ENCODE data around the gene MON1B.

The MON1B gene

GRCh38 chr16:77214411-77215138 is 23.6 kb downstream of the MON1B start:
- no peak for ATAC-seq
- TF ChIP-seq ISL1 (CRISPR knock-in tag; IDR thresholded peaks at IDR 0.05) (no peak), GLIS3 (CRISPR knock-in tag; IDR thresholded peaks at IDR 0.05) (no peak), BACH2 (CRISPR knock-in tag; IDR thresholded peaks at IDR 0.05; ENCODE audit: borderline replicate concordance) (no peak), ZNF565 (CRISPR knock-in tag; conservative IDR thresholded peaks at IDR 0.05; ENCODE audit: low read depth) (no peak), ZNF70 (CRISPR knock-in tag; IDR thresholded peaks at IDR 0.05) (no peak), ESRRG (CRISPR knock-in tag; IDR thresholded peaks at IDR 0.05) (no peak), OSR1 (CRISPR knock-in tag; IDR thresholded peaks at IDR 0.05) (no peak), RARB (CRISPR knock-in tag; IDR thresholded peaks at IDR 0.05) (no peak), ARNTL (CRISPR knock-in tag; IDR thresholded peaks at IDR 0.05; ENCODE audit: borderline replicate concordance, low read depth) (no peak), ZC3H10 (CRISPR knock-in tag; IDR thresholded peaks at IDR 0.05) (no peak), CREB5 (CRISPR knock-in tag; IDR thresholded peaks at IDR 0.05; ENCODE audit: low read depth) (no peak), ZNF8 (CRISPR knock-in tag; IDR thresholded peaks at IDR 0.05) (no peak), ZFP3 (CRISPR knock-in tag; IDR thresholded peaks at IDR 0.05) (no peak), SNAI2 (CRISPR knock-in tag; IDR thresholded peaks at IDR 0.05) (no peak), ZFP30 (CRISPR knock-in tag; IDR thresholded peaks at IDR 0.05) (no peak)

- TF ChIP-seq ESRRG (CRISPR knock-in tag; IDR thresholded peaks at IDR 0.05): no peak
- TF ChIP-seq CSRNP3 (CRISPR knock-in tag; IDR thresholded peaks at IDR 0.05): no peak
- no peak for TF ChIP-seq ZNF8 (CRISPR knock-in tag; IDR thresholded peaks at IDR 0.05)
- no peak for TF ChIP-seq BACH2 (CRISPR knock-in tag; IDR thresholded peaks at IDR 0.05; ENCODE audit: borderline replicate concordance)
- TF ChIP-seq OSR1 (CRISPR knock-in tag; IDR thresholded peaks at IDR 0.05): no peak
- TF ChIP-seq GLIS3 (CRISPR knock-in tag; IDR thresholded peaks at IDR 0.05): no peak
- TF ChIP-seq TSHZ2 (CRISPR knock-in tag; IDR thresholded peaks at IDR 0.05): no peak
- no peak for TF ChIP-seq SNAI2 (CRISPR knock-in tag; IDR thresholded peaks at IDR 0.05)
- TF ChIP-seq ZNF70 (CRISPR knock-in tag; IDR thresholded peaks at IDR 0.05): no peak
- TF ChIP-seq PPARA (CRISPR knock-in tag; IDR thresholded peaks at IDR 0.05; ENCODE audit: borderline replicate concordance): no peak
- TF ChIP-seq PATZ1 (CRISPR knock-in tag; IDR thresholded peaks at IDR 0.05; ENCODE audit: borderline replicate concordance): no peak
- no peak for TF ChIP-seq CREB5 (CRISPR knock-in tag; IDR thresholded peaks at IDR 0.05; ENCODE audit: low read depth)
- TF ChIP-seq POU6F1 (CRISPR knock-in tag; IDR thresholded peaks at IDR 0.05; ENCODE audit: borderline replicate concordance, low read depth): no peak
- no peak for TF ChIP-seq ZNF565 (CRISPR knock-in tag; conservative IDR thresholded peaks at IDR 0.05; ENCODE audit: low read depth)
- TF ChIP-seq ISL1 (CRISPR knock-in tag; IDR thresholded peaks at IDR 0.05): no peak
- no peak for TF ChIP-seq CSDC2 (CRISPR knock-in tag; IDR thresholded peaks at IDR 0.05)
- no peak for TF ChIP-seq ZC3H10 (CRISPR knock-in tag; IDR thresholded peaks at IDR 0.05)
- TF ChIP-seq TCF4 (CRISPR knock-in tag; IDR thresholded peaks at IDR 0.05; ENCODE audit: borderline replicate concordance): no peak
- TF ChIP-seq ZFP3 (CRISPR knock-in tag; IDR thresholded peaks at IDR 0.05): no peak
- no peak for TF ChIP-seq TOX (CRISPR knock-in tag; IDR thresholded peaks at IDR 0.05; ENCODE audit: borderline replicate concordance)
- no peak for ATAC-seq
Measured at GRCh38 chr16:77219437-77219836, 28.4 kb downstream of the MON1B start.

Data from SK-N-SH treated with all-trans-retinoic acid at 6 μM for 48 hours (cell line).